OCI-LY7 (cell line): Measurements from ENCODE around the gene S100A6.

Experiments used
- CTCF ChIP-seq: fragments of 200-600 bp; sonication (generic); conservative IDR thresholded peaks from 2 replicates; pipeline ENCODE4 v1.5.1; 2014; ENCODE audit warnings: mild to moderate bottlenecking, antibody characterized with exemption, low read length, moderate library complexity, mixed read lengths
- EZH2phosphoT487 ChIP-seq: fragments of 200-600 bp; sonication (generic); IDR thresholded peaks from 2 replicates; pipeline ENCODE4 v1.6.1; 2018; ENCODE audit warnings: low read depth, borderline replicate concordance, mild to moderate bottlenecking, mixed run types, antibody characterized with exemption, low read length, moderate library complexity, mixed read lengths

- no peak for TF ChIP-seq CTCF
- TF ChIP-seq EZH2phosphoT487: no peak
These were observed 7.9 kb upstream of the S100A6 start for GRCh38 chr1:153543736-153544135.
